SK-N-MC (cell line): ENCODE measurements around the gene AARS2.
"Not testable (repeated sequence)": the region's sequence is repeated elsewhere in the genome, so short reads cannot be mapped to it uniquely, and the experiment has no call there.

Source experiments
- DNase-seq: peaks from one replicate; pipeline ENCODE4 v3.0.0-alpha.2; 2011; ENCODE audit warnings: low read depth, low spot score
- H3K27ac ChIP-seq: fragments of 200-600 bp; sonication (generic); 2 replicates; pipeline ENCODE4 v1.5.1; 2016; ENCODE audit warnings: mixed run types
- H3K36me3 ChIP-seq: fragments of 200-600 bp; sonication (generic); 2 replicates; pipeline ENCODE4 v1.6.1; 2017; ENCODE audit warnings: antibody characterized with exemption, low read length, mixed read lengths; ENCODE audit not compliant: insufficient read depth
- H3K4me3 ChIP-seq: fragments of 200-600 bp; sonication (generic); 2 replicates; pipeline ENCODE4 v1.5.1; 2016
- H3K9ac ChIP-seq: fragments of 200-600 bp; sonication (generic); 2 replicates; pipeline ENCODE4 v1.8.0; 2017; ENCODE audit warnings: mixed run types, mixed read lengths; ENCODE audit not compliant: insufficient read length
- H3K9me3 ChIP-seq: fragments of 200-600 bp; sonication (generic); 2 replicates; pipeline ENCODE4 v1.6.1; 2017; ENCODE audit warnings: low read depth, mild to moderate bottlenecking, antibody characterized with exemption, low read length, moderate library complexity, mixed read lengths
- EZH2 ChIP-seq: fragments of 200-600 bp; sonication (generic); IDR thresholded peaks from one replicate; pipeline ENCODE4 v1.6.1; 2017; ENCODE audit warnings: antibody characterized with exemption
- FOXP2 ChIP-seq: optimal IDR thresholded peaks from 2 replicates; pipeline ENCODE3; 2011; ENCODE audit warnings: mild to moderate bottlenecking, moderate library complexity; ENCODE audit not compliant: insufficient read depth; ENCODE audit errors: extremely low read length, control extremely low read depth
- POLR2AphosphoS5 ChIP-seq: IDR thresholded peaks from 2 replicates; pipeline ENCODE4 v1.6.1; 2012; ENCODE audit warnings: mild to moderate bottlenecking, low read depth, low read length, borderline replicate concordance

Gene AARS2

DNA sequence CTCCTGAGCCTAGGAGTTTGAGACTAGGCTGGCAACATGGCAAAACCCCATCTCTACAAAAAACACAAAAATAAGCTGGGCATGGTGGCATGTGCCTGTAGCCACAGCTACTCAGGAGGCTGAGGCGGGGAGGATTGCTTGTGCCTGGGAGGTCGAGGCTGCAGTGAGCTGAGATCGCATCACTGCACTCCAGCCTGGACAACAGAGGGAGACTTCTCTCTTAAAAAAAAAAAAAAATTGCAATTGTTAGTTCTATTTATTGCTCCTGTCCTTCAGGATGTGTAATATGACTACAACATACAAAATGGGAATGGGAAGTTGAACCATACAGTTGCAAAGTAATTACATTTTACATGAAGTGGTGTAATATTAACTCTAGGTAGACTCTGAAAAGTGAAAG, 8.1 kb upstream of the AARS2 start:
- TF ChIP-seq POLR2AphosphoS5 (no peak), EZH2 (no peak), FOXP2 (no peak)
- DNase-seq = no peak
- Histone ChIP-seq H3K9me3 (no peaks in the 10 kb centered on the region), H3K9ac (no peak overlapping the region), H3K36me3 (no peaks in the 10 kb centered on the region), H3K27ac (no peak overlapping the region), H3K4me3 (no peak overlapping the region)

DNA sequence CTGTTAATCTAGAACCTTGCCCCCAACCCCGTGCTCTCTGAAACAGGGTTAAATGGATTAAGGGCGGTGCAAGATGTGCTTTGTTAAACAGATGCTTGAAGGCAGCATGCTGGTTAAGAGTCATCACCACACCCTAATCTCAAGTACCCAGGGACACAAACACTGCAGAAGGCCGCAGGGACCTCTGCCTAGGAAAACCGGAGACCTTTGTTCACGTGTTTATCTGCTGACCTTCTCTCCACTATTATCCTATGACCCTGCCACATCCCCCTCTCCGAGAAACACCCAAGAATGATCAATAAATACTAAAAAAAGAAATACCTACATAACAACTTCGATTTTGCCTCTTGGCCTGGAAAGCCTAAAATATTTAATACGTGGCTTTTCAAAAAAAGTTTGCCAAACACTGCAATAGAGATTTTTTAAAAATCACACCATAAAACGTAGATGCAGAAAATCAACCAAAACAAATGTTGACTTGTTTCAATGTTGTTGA, 4.0 kb upstream of the AARS2 start:
- not testable (repeated sequence) for H3K27ac ChIP-seq, H3K9ac ChIP-seq, DNase-seq, H3K4me3 ChIP-seq, H3K9me3 ChIP-seq, H3K36me3 ChIP-seq

DNA sequence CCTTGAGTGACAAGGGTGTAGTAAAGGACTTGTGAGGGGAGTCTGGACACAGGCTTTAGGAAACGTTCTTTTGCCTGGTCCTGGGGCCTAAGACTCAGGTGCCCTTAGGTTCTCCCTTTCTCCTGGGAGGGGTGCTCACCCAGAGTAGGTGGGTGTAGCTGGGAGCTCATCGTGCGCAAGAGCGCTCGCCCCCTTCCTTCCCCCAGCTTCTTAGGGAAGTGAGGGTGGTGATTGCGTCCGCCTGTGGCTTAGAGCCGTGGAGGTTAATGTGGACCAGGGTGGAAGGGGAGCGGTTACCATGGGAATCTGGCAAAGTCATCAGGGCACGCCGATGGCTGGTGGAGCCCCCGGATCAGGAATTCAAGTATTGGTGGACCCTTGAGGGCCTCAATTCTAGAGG, 3.3 kb upstream of the AARS2 start:
- no peak overlapping the region for H3K27ac ChIP-seq
- H3K4me3 ChIP-seq = no peak overlapping the region
- TF ChIP-seq FOXP2 (no peak), POLR2AphosphoS5 (no peak)
- peaks cover 6% of the 10 kb centered on the region for H3K36me3 ChIP-seq
- DNase-seq = no peak
- H3K9ac ChIP-seq = no peak overlapping the region
- no peaks in the 10 kb centered on the region for H3K9me3 ChIP-seq

DNA sequence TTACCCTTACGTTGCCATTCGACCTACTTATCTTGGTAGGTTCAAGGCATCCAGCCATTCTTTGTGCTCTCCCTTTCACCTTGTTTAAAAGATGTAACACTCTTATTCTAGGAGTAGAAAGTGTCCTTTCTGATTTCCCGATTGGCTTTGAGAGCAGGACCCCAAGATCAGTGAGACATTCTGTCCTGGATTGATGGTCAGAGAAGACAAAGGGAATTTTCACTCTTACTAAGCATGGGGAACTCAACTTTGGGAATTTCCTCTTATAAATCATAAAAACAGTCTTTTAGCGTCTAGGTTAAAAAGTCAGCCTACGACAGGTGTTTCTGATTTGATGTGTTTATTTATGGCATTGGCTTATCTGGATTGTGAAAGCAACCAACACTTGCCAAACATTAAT, 2.8 kb upstream of the AARS2 start:
- no peak for TF ChIP-seq POLR2AphosphoS5
- no peak for TF ChIP-seq EZH2
- TF ChIP-seq FOXP2 = no peak
- Histone ChIP-seq H3K4me3 (no peak overlapping the region), H3K27ac (no peak overlapping the region), H3K36me3 (peaks cover 12% of the 10 kb centered on the region), H3K9me3 (no peaks in the 10 kb centered on the region), H3K9ac (no peak overlapping the region)
- DNase-seq = no peak

DNA sequence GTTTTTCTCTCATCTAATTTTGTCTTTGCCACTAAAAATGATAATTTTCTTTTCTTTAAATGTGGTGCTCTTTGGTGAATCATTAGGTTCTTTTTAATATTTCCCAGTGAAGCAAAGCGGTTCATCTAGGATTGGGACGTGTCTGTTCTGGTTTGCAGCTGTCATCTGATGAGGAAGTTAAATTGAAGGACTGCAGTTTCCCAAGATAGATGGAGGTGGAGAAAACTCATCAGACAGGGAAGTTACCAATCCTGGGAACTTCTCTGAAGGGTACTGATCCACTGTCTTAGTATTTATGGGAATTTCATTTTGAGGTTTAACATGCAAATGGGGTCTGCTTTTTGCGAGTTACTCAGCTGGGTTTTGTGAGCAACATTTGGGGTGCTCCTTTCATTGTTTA, 2.4 kb upstream of the AARS2 start:
- no peak for DNase-seq
- Histone ChIP-seq H3K9ac (no peak overlapping the region), H3K9me3 (no peaks in the 10 kb centered on the region), H3K4me3 (no peak overlapping the region), H3K36me3 (peaks cover 16% of the 10 kb centered on the region), H3K27ac (no peak overlapping the region)
- TF ChIP-seq EZH2 (no peak), FOXP2 (no peak), POLR2AphosphoS5 (no peak)

DNA sequence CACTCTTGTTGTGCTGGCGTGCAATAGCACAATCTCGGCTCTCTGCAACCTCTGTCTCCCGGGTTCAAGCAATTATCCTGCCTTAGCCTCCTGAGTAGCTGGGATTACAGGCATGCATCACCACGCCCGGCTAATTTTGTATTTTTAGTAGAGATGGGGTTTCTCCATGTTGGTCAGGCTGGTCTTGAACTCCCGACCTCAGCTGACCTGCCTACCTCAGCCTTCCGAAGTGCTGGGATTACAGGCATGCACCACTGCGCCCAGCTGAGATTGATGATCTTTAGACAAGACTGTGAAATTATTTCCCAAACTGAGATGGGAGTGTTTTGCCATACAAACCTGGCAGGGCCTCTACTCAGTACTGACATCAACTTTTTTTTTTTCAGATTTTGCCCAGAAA, 1.5 kb upstream of the AARS2 start:
- H3K4me3 ChIP-seq, H3K27ac ChIP-seq, DNase-seq, H3K9ac ChIP-seq, H3K9me3 ChIP-seq: not testable (repeated sequence)
- H3K36me3 ChIP-seq = peaks cover 25% of the 10 kb centered on the region

DNA sequence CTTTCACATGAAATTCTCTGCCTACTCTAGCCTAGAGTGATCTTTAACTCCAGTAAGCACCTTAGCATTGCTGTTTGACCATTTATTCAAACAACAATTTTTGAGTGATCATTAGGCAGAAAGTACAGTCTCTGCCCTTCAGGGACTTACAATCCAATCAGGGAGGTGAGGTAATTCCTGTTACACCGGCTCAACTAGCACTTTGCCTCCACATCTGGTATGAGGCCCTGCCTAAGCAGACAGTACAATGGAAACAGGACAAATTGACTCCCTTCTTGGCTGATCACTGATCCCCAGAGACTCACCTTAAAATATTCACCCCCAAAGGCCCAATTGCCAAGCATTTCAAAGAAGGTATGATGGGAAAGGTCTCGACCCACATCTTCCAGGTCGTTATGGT, 1.4 kb downstream of the AARS2 start:
- Histone ChIP-seq H3K27ac (no peak overlapping the region), H3K9me3 (no peaks in the 10 kb centered on the region), H3K36me3 (peaks cover 36% of the 10 kb centered on the region), H3K4me3 (peak overlapping the region; percentile 89), H3K9ac (no peak overlapping the region)
- TF ChIP-seq EZH2 (no peak), POLR2AphosphoS5 (no peak), FOXP2 (no peak)
- DNase-seq = no peak

DNA sequence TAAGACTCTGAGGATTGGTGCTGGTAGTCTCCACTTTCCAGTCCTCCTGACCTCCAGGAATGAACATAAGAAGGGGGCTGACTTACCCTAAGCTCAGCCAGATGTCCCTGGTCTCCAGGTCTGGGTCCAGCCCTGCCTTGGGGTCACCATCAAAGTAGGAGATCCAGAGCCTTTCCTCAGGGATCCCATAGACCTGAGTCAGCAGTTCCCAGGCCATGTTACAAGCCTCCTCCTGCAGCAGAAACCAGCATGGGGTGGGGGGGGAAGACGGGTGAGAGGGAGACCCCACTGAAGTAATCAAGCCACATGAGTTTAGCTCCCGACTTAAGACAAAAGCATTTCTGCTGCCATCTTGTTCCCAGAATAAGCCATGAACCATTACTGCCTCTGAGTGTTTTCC, 1.8 kb downstream of the AARS2 start:
- no peak for TF ChIP-seq POLR2AphosphoS5
- no peak for TF ChIP-seq FOXP2
- TF ChIP-seq EZH2 = no peak
- peaks cover 36% of the 10 kb centered on the region for H3K36me3 ChIP-seq

DNA sequence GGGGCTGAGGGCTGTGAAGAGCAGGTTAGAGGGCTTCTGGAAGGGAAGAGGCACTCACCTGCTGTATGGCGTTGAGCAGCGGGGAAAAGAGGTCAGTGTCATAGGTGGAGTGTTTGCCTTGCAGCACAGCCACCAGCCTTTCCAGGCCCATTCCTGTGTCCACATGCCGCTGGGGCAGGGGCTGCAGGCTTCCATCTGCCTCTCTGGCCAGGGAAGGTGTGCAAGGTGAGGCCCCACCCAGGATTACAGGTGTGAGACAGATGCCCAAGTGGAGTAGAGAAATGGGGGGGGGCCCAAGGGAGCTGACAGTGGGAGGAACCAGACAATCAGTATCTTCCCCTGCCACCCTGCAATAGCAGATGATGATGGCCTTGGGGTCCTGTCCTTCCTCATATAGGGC, 2.9 kb downstream of the AARS2 start:
- peaks cover 36% of the 10 kb centered on the region for H3K36me3 ChIP-seq
- H3K9me3 ChIP-seq = no peaks in the 10 kb centered on the region
- TF ChIP-seq POLR2AphosphoS5 (no peak), FOXP2 (no peak), EZH2 (no peak)
- H3K4me3 ChIP-seq = no peak overlapping the region
- no peak overlapping the region for H3K9ac ChIP-seq
- no peak overlapping the region for H3K27ac ChIP-seq
- DNase-seq = no peak

More for the DNA sequence above, 1.8 kb downstream of the AARS2 start:
- H3K4me3 ChIP-seq = no peak overlapping the region
- DNase-seq = no peak
- no peaks in the 10 kb centered on the region for H3K9me3 ChIP-seq
- no peak overlapping the region for H3K27ac ChIP-seq
- H3K9ac ChIP-seq = no peak overlapping the region
